Measurements from ENCODE around the gene PRRT1B.

Gene PRRT1B

GRCh38 chr9:131554843-131555351 lies 9.6 kb downstream of the PRRT1B start:
- H3K4me3 ChIP-seq (ENCODE audit: low read depth, low read length): no peak overlapping the region
- no peak for TF ChIP-seq CTCF (IDR thresholded peaks at IDR 0.05; ENCODE audit: low read depth, low read length)

- no peak for TF ChIP-seq CTCF (IDR thresholded peaks at IDR 0.05; ENCODE audit: low read depth, low read length)
- H3K4me3 ChIP-seq (ENCODE audit: low read depth, low read length): no peak overlapping the region
Measured at GRCh38 chr9:131555841-131556673, 10.7 kb downstream of the PRRT1B start.

- H3K4me3 ChIP-seq (ENCODE audit: low read depth, low read length): no peak overlapping the region
- no peak for TF ChIP-seq CTCF (IDR thresholded peaks at IDR 0.05; ENCODE audit: low read depth, low read length)
Measured at GRCh38 chr9:131557855-131558548, 12.7 kb downstream of the PRRT1B start.

GRCh38 chr9:131559421-131560000 lies 14.2 kb downstream of the PRRT1B start:
- H3K4me3 ChIP-seq (ENCODE audit: low read depth, low read length): no peak overlapping the region
- TF ChIP-seq CTCF (IDR thresholded peaks at IDR 0.05; ENCODE audit: low read depth, low read length): no peak

- no peak for TF ChIP-seq CTCF (IDR thresholded peaks at IDR 0.05; ENCODE audit: low read depth, low read length)
- H3K4me3 ChIP-seq (ENCODE audit: low read depth, low read length): no peak overlapping the region
Measured at GRCh38 chr9:131562032-131562959, 17.0 kb downstream of the PRRT1B start.

GRCh38 chr9:131565369-131565768 lies 20.0 kb downstream of the PRRT1B start:
- TF ChIP-seq CTCF (IDR thresholded peaks at IDR 0.05; ENCODE audit: low read depth, low read length): no peak
- H3K4me3 ChIP-seq (ENCODE audit: low read depth, low read length): no peak overlapping the region
